Tongue (tissue), 2 donors: ENCODE measurements around the gene TRMT2B. TPM values are rescaled to one million over a fixed set of nuclear protein-coding genes. Genes with fewer than 3 reads are reported as not detected.
"Not testable (repeated sequence)": the region's sequence is repeated elsewhere in the genome, so short reads cannot be mapped to it uniquely, and the experiment has no call there.

Source experiments
- DNase-seq: peaks from one replicate; pipeline ENCODE4 v3.0.0-alpha.2; 2015
- total RNA-seq: library from RNA; depleted of rRNA; stranded (reverse); fragments of >200 nt; gene quantifications from one replicate; pipeline ENCODE4 v1.2.3, GENCODE V29; 2014

The TRMT2B gene
- total RNA-seq, 1 donor from 2014 or later: 12.3 TPM

- no peak for DNase-seq
Observed at GRCh38 chrX:100999451-100999850, 52.5 kb downstream of the TRMT2B start.

- DNase-seq: no peak
Observed at GRCh38 chrX:100995469-100995868, 56.4 kb downstream of the TRMT2B start.

GRCh38 chrX:100994352-100995281 is 57.3 kb downstream of the TRMT2B start:
- no peak for DNase-seq

- DNase-seq: no peak
Observed at GRCh38 chrX:100990139-100990538, 61.8 kb downstream of the TRMT2B start.

- no peak for DNase-seq
Observed at GRCh38 chrX:100984818-100985217, 67.1 kb downstream of the TRMT2B start.

GRCh38 chrX:100981498-100981845 is 70.4 kb downstream of the TRMT2B start:
- not testable (repeated sequence) for DNase-seq

- DNase-seq: no peak
Observed at GRCh38 chrX:100980608-100981497, 71.1 kb downstream of the TRMT2B start.

- DNase-seq: no peak
Observed at GRCh38 chrX:100979881-100980607, 71.9 kb downstream of the TRMT2B start.

GRCh38 chrX:100976211-100976610 is 75.7 kb downstream of the TRMT2B start:
- no peak for DNase-seq

GRCh38 chrX:100975212-100975611 is 76.7 kb downstream of the TRMT2B start:
- DNase-seq: no peak

GRCh38 chrX:100973411-100973810 is 78.5 kb downstream of the TRMT2B start:
- no peak for DNase-seq

GRCh38 chrX:100969936-100970335 is 82.0 kb downstream of the TRMT2B start:
- no peak for DNase-seq

GRCh38 chrX:100969408-100969807 is 82.5 kb downstream of the TRMT2B start, which contains the start of gene ARL13A:
Gene ARL13A, plus strand, starts transcription at chrX:100969708. Its CDS starts 3,982 bp downstream, at chrX:100973690.
- no peak for DNase-seq

- DNase-seq: no peak
Observed at GRCh38 chrX:100964362-100964761, 87.5 kb downstream of the TRMT2B start.

GRCh38 chrX:100962811-100963210 is 89.1 kb downstream of the TRMT2B start:
- no peak for DNase-seq

Other genes starting within 250 kb of the TRMT2B start
- gene CSTF2, start 231.7 kb downstream of the TRMT2B start, total RNA-seq: 11.4 TPM
- not detected for gene NOX1, start 177.8 kb downstream of the TRMT2B start, total RNA-seq
- 1.0 TPM for gene XKRX, start 123.2 kb downstream of the TRMT2B start, total RNA-seq
- not detected for gene ARL13A, start 82.4 kb downstream of the TRMT2B start, total RNA-seq
- gene TMEM35A, start 26.8 kb upstream of the TRMT2B start, total RNA-seq: 1.7 TPM
- 11.2 TPM for gene CENPI, start 46.1 kb upstream of the TRMT2B start, total RNA-seq
- 2.1 TPM for gene DRP2, start 167.7 kb upstream of the TRMT2B start, total RNA-seq
- gene TAF7L, start 239.2 kb upstream of the TRMT2B start, total RNA-seq: 0.82 TPM